ACHN (cell line): ENCODE results near the gene SHROOM3.
A peak's percentile ranks its signal among the peaks of the same experiment; 100 is the strongest.

ENCODE experiments used
- DNase-seq: peaks from one replicate; pipeline ENCODE4 v3.0.0-alpha.2; 2015
- in situ Hi-C: cut with HindIII; loops from 2 replicates; pipeline ENCODE4 v1.10.0; 2017; ENCODE audit warnings: low sequenced_read_pairs, low pct_ligation_motif_present, low pct_unique_long_range_greater_than_20kb

SHROOM3 gene

GRCh38 chr4:76486588-76487276, 51.7 kb downstream of the SHROOM3 start:
- DNase-seq = no peak
- in situ Hi-C loops = no loop called here

DNA sequence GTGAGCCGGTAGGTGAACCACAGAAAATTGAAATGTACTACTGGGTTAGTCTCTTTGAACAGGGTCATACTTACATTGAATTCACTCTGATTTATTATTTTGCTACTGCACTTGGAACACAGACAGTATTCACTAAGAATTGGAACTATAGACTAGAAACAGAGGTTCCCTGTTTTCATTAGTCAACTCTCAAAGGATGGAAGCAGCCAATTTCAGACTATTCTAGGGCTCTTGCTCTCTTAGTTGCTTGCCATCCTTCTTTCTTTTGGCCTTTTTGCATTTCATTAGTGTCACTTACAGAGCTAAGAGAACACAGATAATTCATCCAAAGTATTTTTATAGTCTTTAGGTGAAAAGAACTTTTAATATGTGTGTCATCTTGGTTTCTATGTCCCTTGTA, 52.6 kb downstream of the SHROOM3 start:
- no peak for DNase-seq
- in situ Hi-C loops = no loop called here

DNA sequence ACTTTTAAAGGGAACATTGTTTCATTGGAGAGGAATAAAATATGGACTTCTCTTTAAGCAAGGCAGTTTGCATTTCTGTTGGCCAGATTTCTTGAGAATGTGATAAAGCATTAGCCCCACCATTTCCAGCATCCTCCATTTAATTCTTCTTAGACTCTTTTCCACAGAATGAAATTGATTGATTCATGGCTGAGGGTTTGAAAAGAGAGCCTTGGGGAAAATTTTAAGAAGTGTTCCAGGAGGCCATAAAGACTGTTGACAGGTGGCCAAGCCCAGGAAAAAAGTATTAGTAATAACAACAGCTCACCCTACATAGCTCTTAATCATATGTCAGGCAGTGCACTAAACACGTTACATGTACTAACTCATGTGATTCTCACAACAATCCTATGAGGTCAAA, 53.4 kb downstream of the SHROOM3 start:
- no peak for DNase-seq
- in situ Hi-C loops = no loop called here

DNA sequence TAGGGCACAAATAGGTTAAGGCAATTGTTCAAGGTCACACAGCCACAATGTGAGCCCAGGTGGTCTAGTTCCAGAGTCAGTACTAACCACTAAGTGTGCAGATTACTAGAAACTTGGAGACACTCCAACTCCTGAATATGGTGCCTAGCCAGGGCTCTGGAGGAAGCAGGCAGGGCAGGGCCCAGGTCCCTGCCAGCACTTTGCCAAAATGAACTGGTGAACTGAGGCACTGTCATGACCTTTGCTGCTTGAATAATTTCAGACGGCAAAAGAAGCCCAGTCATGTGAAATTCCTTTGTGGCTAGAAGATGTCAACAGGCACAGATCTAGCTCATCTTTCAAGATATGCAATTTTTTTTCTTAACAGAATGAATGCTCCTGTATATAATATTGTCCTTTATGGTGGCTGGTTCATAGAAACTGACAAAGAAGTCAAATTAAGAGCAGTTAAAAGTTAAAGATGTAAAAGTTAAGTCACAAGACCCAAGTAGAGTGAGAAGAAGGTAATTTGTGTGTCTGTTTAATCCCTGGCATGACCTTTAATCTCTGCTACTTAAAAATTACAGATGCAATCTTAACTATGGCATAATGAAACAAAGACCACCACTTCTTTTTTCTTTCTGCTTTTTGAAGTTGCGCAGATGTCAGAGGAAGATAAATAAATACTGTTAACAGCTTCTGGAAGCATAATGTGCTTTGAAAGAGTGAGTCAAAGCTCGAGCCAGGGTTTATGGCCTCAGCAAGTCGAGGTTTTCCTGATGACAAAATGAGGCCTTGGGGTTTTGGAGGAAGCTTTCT, 54.1 kb downstream of the SHROOM3 start:
- in situ Hi-C loops = no loop called here
- DNase-seq = peak; percentile 12

GRCh38 chr4:76489686-76490161, 54.7 kb downstream of the SHROOM3 start:
- DNase-seq = no peak
- in situ Hi-C loops = no loop called here

GRCh38 chr4:76492055-76492454, 57.0 kb downstream of the SHROOM3 start:
- DNase-seq = no peak

DNA sequence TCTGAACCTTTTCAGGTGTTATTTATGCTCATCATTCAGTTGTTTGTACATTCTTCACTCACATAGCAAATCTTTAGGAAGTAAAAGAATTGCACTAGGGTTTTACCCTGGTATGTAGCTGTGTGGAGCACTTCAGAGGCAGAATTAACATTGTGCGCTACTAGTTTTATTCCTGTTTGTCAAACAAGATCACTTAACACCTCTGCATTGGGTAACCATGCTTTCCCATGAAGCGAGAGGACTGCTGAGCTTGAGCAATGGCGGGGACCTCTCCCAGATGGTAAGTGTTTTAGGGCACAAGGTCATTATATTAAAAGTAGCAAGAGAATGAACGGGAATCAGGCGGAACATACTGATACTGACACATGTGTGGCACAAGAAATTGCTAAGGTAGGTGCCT, 59.2 kb downstream of the SHROOM3 start:
- in situ Hi-C loops = no loop called here
- DNase-seq = no peak

More at GRCh38 chr4:76492055-76492454, 57.0 kb downstream of the SHROOM3 start:
- in situ Hi-C loops = no loop called here

GRCh38 chr4:76494871-76495590, 60.0 kb downstream of the SHROOM3 start:
- in situ Hi-C loops = no loop called here
- no peak for DNase-seq

- in situ Hi-C loops = no loop called here
- no peak for DNase-seq
Measured at GRCh38 chr4:76498550-76498949, 63.5 kb downstream of the SHROOM3 start.

- no peak for DNase-seq
- in situ Hi-C loops = no loop called here
Measured at GRCh38 chr4:76499461-76499860, 64.4 kb downstream of the SHROOM3 start.

- in situ Hi-C loops = no loop called here
- DNase-seq = no peak
Measured at GRCh38 chr4:76502886-76503285, 67.9 kb downstream of the SHROOM3 start.

- DNase-seq = peak; percentile 60
- in situ Hi-C loops = no loop called here
Measured at GRCh38 chr4:76504613-76505465, 69.8 kb downstream of the SHROOM3 start.

GRCh38 chr4:76511947-76512346, 76.9 kb downstream of the SHROOM3 start:
- in situ Hi-C loops = no loop called here
- DNase-seq = no peak

- in situ Hi-C loops = no loop called here
- no peak for DNase-seq
Measured at GRCh38 chr4:76513482-76513881, 78.5 kb downstream of the SHROOM3 start.

- in situ Hi-C loops = no loop called here
Measured at GRCh38 chr4:76514087-76514486, 79.1 kb downstream of the SHROOM3 start.

DNA sequence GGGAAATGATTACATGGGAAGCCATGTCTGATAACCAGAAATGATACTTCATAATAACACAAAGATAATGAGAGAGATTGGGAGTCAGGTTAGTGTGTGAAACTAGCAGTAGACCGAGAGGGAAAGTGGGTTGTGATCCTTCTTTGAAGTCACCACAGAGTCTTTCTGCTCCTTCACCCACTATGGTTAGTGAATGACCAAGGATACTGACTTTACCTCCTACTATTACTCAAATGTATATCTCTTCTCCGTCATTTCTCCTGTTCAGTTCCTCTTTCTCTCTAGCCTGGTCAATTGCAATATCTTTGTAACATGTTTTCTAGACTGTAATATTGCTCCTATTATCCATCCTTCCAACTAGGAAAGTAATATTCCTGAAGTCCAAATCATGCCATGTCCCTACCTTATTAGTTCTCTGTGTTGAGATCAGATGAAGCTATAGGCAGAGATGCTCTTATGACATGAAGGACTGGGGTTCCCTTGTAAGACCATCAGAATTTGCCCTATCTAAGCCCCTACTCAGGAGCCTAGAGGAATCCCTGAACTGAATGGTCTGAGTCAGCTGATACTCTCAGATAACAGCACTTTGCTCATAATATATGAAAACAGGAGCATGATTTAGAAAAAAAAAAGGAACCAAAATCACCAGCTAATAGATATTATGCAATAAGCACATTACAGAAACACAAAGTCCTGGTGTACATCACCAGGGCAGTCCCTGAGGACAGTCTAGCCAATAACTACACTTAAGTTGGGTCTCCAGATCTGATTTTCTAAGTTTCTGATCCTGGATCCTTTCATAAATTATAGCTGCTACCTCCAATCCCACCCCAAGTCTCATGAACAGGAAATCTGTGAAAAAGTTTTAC, 81.2 kb downstream of the SHROOM3 start:
- DNase-seq = no peak
- in situ Hi-C loops = no loop called here

More at GRCh38 chr4:76514087-76514486, 79.1 kb downstream of the SHROOM3 start:
- no peak for DNase-seq

DNA sequence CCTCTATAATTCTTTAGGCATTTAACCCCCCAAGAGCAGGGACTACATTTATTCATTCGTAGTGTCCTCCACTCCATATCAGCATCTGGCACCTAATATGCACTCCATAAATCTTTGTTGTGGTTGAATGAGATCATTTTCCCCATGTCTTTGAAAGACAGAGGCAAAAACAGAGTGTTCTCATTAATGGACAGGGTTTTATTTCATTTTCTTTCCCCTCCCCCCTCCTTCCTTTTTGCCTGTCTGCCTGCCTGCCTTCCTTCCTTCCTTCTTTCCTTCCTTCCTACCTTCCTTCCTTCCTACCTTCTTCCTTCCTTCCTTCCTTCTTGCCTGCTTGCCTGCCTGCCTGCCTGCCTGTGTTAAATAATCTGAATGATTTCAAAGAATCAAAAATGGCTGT, 83.2 kb downstream of the SHROOM3 start:
- no peak for DNase-seq
- in situ Hi-C loops = no loop called here

GRCh38 chr4:76523593-76523992, 88.6 kb downstream of the SHROOM3 start:
- DNase-seq = no peak
- in situ Hi-C loops = no loop called here
